ENCODE measurements around the gene RNU6-1. TPM values are rescaled to one million over a fixed set of nuclear protein-coding genes. Genes with fewer than 3 reads are reported as not detected.

RNU6-1 gene
- not detected for polyA plus RNA-seq

DNA sequence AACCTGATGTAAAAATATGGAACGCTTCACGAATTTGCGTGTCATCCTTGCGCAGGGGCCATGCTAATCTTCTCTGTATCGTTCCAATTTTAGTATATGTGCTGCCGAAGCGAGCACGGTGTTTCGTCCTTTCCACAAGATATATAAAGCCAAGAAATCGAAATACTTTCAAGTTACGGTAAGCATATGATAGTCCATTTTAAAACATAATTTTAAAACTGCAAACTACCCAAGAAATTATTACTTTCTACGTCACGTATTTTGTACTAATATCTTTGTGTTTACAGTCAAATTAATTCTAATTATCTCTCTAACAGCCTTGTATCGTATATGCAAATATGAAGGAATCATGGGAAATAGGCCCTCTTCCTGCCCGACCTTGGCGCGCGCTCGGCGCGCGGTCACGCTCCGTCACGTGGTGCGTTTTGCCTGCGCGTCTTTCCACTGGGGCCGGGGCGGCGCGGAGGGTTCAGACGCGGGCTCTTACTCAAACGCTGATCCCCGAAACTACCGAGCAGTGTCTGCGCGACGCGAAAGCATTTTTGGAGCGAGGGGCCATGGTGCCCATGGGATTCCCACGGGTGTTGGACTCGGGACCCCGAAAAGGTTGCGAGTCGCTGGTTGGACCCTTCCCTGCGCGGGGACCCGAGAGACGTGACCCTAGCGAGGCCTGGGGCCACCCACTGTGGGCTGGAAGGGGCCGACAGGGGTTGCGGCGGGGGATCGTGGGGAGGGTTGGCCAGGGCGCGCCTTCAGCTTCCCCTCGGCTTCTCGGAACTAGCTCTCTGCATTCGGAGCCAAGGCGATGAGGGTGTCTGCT, at the start of gene RNU6-1:
Gene RNU6-1 (minus strand): TSS at position 117 of the 820 bp plus-strand sequence.
- WGBS, 3 donors, result 0 to 1% (median 0%) methylated on average over 62 of the region's 62 CpGs
- H3K27ac ChIP-seq (ENCODE audit: low read depth, low read length), result peak within 1 kb of the TSS; percentile 72

DNA sequence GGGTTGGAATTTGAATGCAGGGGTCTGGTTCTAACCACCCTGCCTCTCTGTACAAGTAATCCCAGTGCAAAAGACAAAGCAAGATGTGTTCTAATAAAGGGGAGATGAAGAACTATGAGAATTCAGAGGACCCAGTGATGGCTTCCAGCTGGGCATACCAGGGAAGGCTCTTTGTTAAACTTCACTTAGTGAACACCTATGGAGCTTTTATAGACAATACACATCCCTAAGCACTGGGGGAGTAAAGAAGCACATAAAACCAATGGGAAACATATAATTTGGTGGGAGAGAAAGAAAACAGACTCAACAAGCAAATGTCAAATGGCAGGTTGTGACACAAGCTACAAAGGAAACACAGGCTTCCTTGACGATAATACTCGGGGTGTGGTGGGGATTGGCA, 47.9 kb upstream of the RNU6-1 start:
- no peak overlapping the region for H3K27ac ChIP-seq (ENCODE audit: low read depth, low read length)
- 80 to 93% (median 84%) methylated on average over 2 of the region's 2 CpGs for WGBS, 3 donors

DNA sequence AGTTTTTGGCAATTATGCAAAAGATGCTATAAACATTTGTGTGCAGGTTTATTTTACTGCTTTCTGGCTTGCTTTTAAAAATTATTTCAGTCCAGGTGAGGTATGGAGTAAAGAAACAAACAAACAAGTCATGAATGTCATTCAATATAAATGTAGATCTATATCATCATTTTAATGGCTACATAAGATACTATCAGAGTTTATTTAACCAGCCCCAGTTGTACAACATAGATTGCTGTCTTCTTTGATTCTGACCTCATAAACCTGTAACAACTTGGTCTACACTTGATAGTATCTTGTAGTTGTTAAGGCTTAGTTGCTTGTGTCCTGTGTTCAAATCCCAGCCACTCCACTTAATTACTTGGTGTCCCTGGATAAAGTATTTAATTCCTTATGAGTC, 46.0 kb upstream of the RNU6-1 start:
- H3K27ac ChIP-seq (ENCODE audit: low read depth, low read length), result no peak overlapping the region

DNA sequence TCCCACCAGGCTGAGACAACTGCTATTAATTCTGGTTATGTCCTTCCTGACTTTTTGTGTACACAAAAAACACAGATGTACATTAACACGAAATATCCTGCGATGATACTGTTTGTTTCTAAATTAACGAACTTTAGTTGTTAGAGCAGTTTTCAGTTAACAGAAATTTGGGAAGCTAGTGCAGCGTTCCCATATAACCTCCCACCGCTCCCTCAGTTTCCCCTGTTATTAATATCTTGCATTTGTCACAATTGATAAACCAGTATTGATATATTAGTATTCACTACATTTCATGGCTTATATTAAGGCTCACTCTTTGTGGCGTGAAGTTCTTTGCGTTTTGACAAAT, 45.3 kb upstream of the RNU6-1 start:
- 58 to 62% (median 61%) methylated on average over 7 of the region's 7 CpGs for WGBS, 3 donors
- no peak overlapping the region for H3K27ac ChIP-seq (ENCODE audit: low read depth, low read length)

DNA sequence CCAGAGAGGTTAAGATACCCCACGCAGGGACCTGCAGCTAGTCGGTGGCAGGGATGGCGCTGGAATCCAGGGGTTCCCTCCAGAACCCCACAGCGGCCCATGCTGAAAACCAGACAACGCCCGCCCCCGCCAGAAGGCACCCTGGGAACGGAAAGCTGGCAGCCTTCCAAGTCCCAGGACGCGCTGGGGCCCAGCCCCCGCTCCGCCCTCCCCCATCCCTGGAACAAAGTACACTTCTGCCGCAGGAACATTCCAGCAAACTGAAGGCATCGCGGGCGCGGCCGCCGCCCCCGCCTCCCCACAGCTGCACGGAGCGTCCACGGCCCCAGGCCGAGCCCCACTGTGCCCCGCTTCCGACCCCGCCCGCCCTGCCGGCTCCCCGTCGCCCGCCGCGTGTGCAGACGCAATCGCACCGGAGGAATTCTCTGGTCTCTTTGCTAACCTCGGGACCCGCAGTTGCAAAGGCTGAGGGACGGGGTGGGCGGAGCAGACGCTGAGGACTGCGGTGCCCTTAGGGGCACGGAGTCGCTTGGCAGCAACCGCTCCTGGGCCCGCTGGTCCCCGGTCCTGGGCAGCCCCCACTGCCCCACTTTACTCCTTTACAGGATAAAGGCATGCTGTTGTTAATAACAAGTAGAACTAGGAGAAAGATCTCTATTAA, 44.8 kb upstream of the RNU6-1 start:
- 2% methylated on average over 43 to 48 of the region's 48 CpGs for WGBS, 3 donors
- H3K27ac ChIP-seq (ENCODE audit: low read depth, low read length), result no peak overlapping the region

DNA sequence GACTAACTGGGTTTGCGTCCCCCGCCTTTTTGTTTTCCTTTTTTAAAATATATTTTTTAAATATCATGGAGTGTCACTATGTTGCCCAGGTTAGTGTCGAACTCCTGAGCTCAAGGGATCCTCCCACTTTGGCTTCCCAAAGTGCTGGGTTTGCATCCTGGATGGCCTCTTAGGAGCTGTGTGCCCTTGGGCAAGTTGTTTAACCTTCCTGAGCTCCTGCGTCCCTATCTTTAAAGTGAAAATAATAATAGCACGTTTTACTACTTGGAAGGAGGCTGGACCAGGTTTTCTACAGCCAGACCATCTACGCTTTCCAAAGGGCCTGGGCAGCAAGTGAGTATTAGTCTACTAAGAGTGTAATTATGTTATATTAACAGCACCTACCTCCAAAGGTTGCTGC, 44.2 kb upstream of the RNU6-1 start:
- WGBS, 3 donors, result 72 to 77% (median 73%) methylated on average over 6 of the region's 6 CpGs

DNA sequence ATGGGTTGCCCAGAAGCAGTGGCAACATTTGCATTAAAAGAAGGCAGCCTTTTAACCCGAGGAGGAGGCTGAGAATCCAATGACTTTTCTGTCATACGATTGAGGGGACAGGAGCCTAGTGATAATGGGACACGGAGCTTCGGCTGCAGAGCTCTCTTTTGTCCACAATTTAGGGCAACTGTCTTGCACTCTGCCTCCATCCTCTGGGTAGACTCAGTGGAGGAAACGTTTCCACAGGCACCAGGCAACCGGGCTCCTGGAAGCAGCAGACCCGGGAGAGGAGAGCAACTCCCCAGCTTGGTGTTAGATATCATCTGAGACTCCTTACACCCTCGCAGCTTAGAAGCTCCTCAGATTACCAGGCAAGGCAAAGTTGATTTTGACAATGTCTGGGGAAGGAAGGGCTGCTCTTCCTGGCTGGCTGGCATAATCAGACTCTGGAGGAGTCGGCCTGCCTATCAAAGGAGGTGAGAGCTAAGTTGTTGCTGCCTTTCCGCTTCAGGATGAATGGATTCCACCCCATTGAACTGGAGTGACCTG, 43.5 kb upstream of the RNU6-1 start:
- WGBS, 3 donors, result 61 to 73% (median 65%) methylated on average over 10 of the region's 10 CpGs

More for the DNA sequence above, 44.2 kb upstream of the RNU6-1 start:
- no peak overlapping the region for H3K27ac ChIP-seq (ENCODE audit: low read depth, low read length)

DNA sequence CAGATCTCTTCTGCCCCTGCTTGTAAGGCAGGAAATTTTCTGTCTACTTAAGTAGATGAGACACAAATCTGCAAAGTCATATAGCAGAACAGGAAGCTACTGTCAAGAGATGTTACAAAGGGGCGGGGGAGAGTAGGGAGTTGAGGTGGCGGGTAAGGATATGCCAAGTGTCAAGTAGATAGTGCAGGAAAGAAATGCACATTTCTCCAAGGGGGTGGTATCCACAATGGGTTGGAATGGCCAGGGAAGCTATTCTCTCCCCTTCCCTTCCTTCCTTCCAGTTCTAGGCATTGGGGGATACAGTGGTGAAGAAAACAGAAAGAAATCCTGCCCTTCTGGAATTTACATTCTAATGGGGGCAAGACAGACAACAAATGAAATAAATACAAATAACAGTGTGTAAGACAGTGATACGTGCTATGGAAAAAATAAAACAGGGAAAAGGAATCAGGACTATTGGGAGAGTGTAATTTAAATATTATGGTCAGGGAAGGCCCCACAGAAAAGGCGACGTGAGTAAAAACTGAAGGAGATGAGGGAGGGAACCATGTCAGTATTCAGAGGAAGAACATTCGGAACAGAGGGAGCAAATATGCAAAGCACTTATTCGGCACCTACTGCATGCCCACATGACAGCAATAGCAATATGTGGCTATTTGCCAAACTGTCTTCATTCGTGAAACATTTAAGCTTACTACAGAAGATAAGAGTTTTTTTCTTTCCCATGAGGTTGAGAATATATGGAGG, 42.8 kb upstream of the RNU6-1 start:
- WGBS, 3 donors, result 61 to 78% (median 69%) methylated on average over 8 of the region's 8 CpGs
- H3K27ac ChIP-seq (ENCODE audit: low read depth, low read length), result no peak overlapping the region

More for the DNA sequence above, 43.5 kb upstream of the RNU6-1 start:
- no peak overlapping the region for H3K27ac ChIP-seq (ENCODE audit: low read depth, low read length)

DNA sequence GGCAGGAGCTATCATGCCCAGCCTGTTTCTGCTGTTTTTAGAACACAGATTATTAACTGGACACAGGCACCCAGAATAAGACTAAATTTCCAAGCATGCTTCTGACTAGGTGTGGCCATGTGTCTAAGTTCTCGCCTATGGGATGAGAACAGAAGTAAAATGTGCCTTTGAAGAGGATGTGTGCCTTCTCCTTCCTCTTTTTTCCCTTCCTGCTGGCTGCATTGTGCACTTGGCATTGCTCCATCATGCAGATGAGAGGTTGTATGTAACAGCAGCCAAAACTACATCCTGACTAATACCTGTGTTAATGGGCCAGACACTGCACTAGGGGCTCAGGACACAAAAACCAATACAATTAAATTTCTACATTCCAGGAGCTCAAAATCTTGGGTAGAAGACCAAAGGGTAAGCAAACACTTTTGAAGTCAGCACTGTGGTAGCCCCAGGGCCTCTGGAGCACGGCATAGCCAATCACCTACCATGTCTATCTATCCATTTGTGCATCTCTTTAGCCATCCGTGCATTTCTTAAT, 40.9 kb upstream of the RNU6-1 start:
- H3K27ac ChIP-seq (ENCODE audit: low read depth, low read length), result no peak overlapping the region
- WGBS, 3 donors, result 64 to 91% (median 79%) methylated on average over 3 of the region's 3 CpGs

DNA sequence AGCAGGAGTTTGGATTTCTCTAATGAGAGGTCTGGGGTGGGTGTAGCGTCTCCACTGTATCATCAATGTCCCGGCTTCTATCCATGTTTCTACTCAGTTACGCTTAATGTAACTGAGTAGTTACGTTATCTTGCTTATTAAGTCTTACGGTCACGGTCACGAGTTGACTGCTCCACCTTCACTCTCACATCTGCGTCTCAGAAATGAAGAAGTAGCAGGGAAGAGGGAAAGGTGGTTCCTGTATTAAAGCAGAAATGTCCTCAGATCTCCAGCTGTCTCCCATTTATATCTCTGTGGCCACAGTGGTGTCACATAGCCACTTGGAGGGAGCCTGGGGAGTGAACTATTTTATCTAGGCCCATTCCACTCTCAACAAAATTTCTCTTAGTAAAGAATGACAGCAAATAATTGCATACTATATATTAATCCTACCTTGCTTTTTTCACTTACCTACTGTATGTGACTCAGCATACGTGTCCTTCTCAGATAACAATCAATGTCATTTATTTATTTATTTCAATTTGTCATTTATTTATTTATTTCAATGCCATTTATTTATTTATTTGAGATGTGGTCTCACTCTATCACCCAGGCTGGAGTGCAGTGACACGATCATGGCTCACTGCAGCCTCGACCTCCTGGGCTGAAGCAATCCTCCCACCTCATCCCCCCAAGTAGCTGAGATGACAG, 39.7 kb upstream of the RNU6-1 start:
- H3K27ac ChIP-seq (ENCODE audit: low read depth, low read length), result no peak overlapping the region
- whole genome bisulfite sequencing, 3 donors, result 70 to 97% (median 74%) methylated on average over 11 of the region's 11 CpGs

DNA sequence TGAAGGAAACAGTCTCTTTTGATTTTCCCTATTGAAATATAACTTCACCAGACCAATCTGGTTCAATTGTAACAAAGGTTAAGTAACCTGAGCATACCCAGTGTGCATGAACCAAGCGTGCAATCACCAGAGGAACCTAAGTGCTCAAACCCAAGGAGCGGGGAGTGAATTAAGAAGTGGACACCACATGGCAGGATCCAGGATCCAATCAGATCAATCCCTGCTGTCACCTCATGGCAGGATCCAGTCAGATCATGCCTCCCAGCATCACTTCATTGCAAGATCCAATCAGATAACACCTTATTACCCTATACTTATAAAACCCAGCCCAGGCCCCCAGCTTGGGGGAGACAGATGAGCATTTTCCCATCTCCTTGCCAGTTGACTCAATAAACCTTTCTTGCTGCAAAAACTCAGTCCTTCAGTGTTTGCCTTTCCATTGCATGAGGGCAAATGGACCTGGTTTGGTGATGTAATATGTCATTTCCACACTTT, 38.9 kb upstream of the RNU6-1 start:
- H3K27ac ChIP-seq (ENCODE audit: low read depth, low read length), result no peak overlapping the region
- 84 to 97% (median 92%) methylated on average over 2 of the region's 2 CpGs for WGBS, 3 donors

DNA sequence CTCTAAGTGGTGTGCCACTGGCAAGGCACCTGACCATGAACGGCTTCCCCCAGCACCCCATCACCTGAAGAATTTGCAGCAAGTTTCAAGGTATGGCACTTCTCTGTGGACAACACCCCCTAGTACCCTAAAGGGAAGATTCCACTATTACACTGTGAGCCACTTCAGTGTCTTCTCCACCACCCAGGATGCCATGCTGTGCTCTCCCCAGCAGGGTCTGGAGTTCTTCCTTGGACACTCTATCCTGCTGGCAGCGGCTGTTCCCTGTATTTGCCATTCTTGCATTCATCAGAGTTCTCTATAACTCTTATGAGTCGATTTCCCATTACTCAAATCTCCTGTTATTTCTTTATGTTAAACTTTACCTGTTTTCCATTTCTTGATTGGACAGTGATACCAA, 33.9 kb upstream of the RNU6-1 start:
- WGBS, 3 donors, result 93 to 95% (median 94%) methylated on average over 3 of the region's 3 CpGs
- H3K27ac ChIP-seq (ENCODE audit: low read depth, low read length), result no peak overlapping the region

DNA sequence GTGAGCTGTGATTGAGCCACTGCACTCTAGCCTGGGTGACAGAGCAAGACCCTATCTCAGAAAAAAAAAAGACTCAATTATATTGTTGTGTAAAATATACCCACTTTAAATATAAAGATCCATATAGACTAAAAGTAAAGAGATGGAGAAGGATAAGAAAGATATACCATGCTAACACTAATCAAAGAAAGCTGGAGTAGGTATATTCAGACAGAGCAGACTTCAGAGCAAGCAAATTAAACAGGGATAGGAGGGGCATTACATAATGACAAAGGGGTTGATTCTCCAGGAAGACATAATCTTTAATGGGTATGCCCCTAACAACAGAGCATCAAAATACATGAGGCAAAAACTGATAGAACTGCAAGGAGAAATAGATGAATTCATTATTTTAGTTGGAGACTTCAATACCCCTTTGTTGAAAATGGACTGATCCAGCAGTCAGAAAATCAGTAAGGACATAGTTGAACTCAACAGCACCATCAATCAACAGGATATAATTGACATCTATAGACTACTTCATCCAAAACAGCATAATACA, 31.1 kb upstream of the RNU6-1 start:
- no peak overlapping the region for H3K27ac ChIP-seq (ENCODE audit: low read depth, low read length)

DNA sequence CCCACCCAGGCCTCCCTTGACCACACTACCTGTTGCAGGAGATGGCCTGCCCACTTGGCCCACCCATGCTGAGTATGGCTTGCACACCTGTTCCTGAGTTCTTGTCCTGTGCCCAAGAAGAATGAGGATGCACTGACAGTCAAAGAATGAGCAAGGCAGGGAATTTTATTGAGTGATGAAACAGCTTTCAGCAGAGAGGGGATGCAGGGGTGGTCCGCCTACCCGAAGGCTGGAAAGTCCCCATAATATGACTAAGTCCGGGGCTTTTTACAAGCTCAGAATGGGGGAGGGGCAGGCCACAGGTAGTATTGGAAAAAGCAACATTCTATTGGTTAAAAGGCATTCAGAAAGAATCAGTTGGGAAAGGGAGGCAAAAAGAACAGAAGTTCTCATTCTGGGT, 29.9 kb upstream of the RNU6-1 start:
- no peak overlapping the region for H3K27ac ChIP-seq (ENCODE audit: low read depth, low read length)
- WGBS, 3 donors, result 88 to 97% (median 94%) methylated on average over 3 of the region's 3 CpGs

DNA sequence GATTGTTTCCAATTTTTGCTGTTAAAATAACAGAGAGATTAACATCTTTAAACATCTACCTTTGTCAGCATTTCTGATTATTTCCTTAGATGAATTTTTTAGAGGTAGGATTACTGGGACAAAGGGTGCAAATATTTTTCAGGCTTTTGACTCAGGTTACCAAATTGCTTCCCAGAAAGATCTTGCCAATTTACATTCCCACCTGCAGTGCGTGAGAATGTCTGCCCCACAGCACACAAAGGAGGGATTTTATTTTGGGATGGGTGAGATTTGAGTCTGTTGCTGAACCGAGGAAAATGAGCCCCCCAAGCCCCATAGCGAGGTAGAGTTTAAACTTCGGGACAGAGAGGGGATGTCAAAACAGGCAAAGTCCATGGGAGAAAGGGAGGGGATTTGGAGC, 25.9 kb upstream of the RNU6-1 start:
- WGBS, 3 donors, result 87 to 94% (median 88%) methylated on average over 4 of the region's 4 CpGs
- no peak overlapping the region for H3K27ac ChIP-seq (ENCODE audit: low read depth, low read length)

DNA sequence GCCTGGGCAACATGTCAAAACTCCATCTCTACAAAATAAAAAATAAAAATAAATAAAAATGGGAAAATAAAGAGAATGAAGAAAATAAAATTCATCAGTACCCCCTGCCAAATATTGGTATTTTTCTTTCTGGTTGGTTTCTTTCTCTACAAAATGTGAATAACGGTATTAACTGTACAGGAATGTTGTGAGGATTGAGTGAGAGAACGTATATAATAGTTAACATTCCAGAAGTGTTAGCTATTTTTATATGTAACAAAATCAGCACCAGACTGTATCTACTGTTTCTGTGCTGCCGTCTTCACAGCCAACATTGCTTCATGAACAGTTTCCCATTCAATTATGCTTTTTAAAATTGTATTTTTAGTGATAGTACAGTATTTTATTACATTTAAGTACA, 25.5 kb upstream of the RNU6-1 start:
- WGBS, 3 donors, result 70 to 81% (median 73%) methylated on average over 3 of the region's 3 CpGs

DNA sequence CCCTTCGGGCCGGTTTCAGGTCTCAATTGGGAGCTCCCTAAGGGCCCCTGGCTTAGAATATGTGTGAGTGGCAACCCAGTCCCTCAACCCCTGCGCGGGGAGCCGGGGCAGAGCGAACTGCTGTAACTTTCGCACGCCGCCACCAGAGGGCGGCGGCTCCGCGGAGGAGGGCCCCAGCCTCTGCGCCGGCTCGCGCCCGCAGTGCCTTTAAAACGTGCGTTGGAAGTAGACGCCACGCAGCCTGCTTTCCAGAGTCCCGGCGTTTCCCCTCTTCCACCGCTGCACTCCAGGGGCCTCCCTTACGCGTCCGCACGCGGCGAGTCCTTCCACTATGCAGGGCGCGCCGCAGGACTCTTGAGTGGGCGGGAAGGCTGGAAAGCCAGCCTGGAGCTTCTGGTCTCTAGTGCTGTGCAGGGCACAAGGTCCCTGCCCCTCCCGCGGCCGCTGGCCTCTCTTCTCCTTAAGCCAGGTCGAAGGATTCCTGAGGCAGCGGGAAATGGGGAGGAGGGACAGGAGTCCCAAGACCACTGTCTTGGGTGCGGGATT, 23.7 kb upstream of the RNU6-1 start:
- 2 to 4% (median 3%) methylated on average over 32 to 41 of the region's 41 CpGs for WGBS, 3 donors
- H3K27ac ChIP-seq (ENCODE audit: low read depth, low read length), result no peak overlapping the region

More for the DNA sequence above, 25.5 kb upstream of the RNU6-1 start:
- H3K27ac ChIP-seq (ENCODE audit: low read depth, low read length), result no peak overlapping the region
